GM13976 (cell line): Measurements from ENCODE around the gene CHL1.

Source experiments
- DNase-seq: peaks from one replicate; pipeline ENCODE4 v3.0.0; 2012; ENCODE audit warnings: low spot score
- in situ Hi-C: fragments of 300-500 bp; cut with MboI; formaldehyde crosslinking; loops from one replicate; pipeline ENCODE4 v1.12.0; 2022; ENCODE audit warnings: low sequenced_read_pairs, mixed read lengths, inconsistent platforms; ENCODE audit not compliant: unreplicated experiment
- TF ChIP-seq, protein P1 (sequence below): IDR thresholded peaks from 2 replicates; pipeline ENCODE4 v1.5.1; 2012; ENCODE audit warnings: borderline replicate concordance, mild to moderate bottlenecking; ENCODE audit not compliant: insufficient read depth; ENCODE audit errors: extremely low read depth, missing control alignments, control extremely low read depth

Gene CHL1

DNA sequence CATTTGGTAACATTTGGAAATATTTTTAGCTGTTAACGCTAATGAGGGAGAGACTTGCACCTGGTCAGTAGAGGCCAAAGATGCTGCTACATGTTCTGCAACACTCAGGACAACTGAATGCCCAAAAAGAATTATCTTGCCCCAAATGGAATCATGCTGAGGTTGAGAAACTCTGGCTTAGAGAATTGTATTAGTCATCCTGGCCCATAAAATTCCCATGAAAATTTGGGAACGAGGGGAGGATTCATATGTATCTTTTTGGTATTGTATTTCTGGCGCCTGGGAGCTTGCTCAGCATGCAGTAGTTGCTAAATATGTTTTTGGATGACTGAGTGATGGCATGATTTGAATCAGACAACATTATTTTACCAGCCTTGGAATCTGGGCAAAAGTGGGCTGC is 59.9 kb downstream of the CHL1 start:
- TF ChIP-seq, protein P1, sequence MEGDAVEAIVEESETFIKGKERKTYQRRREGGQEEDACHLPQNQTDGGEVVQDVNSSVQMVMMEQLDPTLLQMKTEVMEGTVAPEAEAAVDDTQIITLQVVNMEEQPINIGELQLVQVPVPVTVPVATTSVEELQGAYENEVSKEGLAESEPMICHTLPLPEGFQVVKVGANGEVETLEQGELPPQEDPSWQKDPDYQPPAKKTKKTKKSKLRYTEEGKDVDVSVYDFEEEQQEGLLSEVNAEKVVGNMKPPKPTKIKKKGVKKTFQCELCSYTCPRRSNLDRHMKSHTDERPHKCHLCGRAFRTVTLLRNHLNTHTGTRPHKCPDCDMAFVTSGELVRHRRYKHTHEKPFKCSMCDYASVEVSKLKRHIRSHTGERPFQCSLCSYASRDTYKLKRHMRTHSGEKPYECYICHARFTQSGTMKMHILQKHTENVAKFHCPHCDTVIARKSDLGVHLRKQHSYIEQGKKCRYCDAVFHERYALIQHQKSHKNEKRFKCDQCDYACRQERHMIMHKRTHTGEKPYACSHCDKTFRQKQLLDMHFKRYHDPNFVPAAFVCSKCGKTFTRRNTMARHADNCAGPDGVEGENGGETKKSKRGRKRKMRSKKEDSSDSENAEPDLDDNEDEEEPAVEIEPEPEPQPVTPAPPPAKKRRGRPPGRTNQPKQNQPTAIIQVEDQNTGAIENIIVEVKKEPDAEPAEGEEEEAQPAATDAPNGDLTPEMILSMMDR: no peak
- no peak for DNase-seq
- in situ Hi-C loops: no loop called here

DNA sequence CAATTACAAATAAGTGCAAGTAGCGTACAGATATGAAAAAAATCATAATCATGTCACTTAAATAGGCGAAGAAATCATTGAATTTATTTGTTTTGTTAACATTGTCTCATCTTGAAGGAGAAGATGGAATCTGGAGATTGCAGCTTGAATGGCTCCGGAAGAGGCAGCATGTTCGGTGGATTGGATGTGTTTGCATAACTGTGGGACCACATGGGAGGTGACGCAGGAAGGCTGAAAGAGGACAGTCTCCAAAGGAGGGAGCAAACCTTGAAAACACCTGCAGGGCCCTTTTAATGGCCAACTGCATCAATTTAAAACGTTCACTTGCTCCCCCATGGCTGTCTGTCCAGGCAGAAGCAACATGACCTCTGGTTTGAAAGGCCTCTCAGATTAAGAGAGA is 61.3 kb downstream of the CHL1 start:
- no peak for DNase-seq
- in situ Hi-C loops: no loop called here
- TF ChIP-seq, protein P1: no peak

DNA sequence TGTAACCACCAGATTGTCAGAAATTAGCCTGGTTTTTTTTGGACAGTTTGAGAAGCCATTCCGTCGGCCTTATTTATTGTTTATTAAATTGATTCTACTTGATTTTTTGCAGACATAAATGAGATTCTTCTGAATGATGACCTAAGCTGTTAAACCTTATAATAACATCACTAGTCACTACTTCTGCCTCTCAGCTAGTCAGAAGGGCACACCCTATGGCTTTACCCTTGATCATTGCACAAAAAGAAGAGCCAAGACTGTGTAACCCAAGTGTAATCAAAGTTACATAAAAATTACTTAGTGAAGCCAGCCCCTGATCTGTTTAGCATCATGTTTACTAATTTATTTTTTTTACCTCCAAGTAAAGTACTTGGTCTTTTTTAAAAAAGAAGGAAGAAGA is 64.3 kb downstream of the CHL1 start:
- in situ Hi-C loops: no loop called here
- TF ChIP-seq, protein P1: no peak
- DNase-seq: no peak

DNA sequence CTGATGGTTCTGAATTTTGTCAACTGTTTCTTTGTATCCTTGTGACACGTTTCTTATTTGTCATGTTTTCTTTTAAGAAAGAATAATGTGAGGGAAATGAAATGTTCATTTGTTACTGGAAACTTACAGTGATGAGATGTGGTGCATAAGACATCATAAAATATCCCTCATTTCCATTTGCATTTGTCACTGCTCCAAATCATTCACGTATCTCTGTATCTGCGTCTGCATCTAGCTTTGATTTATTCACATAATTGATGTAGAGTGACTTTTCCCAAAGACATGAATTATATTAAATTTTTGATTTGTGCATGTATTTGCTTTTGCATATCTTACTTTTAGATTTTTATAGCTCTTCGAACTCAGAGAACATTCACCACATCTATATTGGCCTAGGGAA is 66.8 kb downstream of the CHL1 start:
- in situ Hi-C loops: no loop called here

DNA sequence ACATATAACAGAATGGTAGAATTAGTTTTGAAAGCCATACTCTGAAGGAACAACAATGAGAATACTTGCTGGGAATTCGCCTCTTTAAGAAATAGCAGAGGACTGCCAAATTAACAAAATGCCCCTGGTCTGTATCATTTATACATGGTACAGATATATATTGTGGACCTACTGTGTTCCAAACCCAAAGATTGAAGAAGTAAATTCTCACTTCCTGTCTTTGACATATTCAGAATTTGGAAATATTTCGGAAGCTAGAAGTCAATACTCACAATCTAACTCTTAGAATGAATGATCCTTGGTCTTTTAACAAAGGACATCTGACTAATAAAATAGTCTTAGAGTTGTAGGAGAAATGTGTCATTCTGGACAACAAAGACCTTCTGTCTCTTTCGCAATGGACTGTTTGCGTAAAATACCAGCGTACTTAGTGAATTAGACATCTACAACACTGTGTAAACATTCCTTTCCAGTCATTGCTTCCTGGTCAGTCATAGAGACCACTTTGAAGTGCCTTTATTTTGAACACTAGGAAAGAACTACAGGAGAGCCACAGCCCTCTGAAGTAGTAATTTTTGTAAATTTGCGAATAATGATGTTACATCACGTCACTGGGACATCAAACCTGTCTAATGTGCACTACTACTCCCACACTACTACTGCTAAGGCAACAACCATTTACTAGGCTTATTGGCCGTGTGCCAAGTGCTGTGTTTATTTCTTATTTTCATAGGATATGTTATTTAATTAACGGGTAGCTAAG is 68.0 kb downstream of the CHL1 start:
- in situ Hi-C loops: no loop called here
- TF ChIP-seq, protein P1: no peak
- no peak for DNase-seq

More for the DNA sequence above, 66.8 kb downstream of the CHL1 start:
- DNase-seq: no peak
- TF ChIP-seq, protein P1: no peak

DNA sequence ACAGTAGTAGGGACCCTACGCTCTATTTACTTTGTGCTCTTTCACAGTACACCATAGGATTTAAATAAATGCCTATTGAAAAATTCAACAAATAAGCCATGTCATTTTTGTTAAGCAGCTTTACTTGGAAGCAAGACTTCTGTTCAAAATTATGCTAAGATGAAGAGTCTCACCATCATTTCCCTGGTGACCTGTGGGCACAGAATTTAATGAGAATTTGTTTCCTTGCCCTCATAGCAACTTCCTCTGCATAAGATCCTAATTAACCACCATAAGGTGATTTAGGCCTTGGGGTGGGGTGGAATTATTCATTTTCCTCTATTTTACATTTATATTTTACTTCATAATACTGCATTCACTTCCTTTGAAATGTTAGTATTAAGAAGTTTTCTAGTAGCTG is 70.5 kb downstream of the CHL1 start:
- TF ChIP-seq, protein P1: no peak
- no peak for DNase-seq
- in situ Hi-C loops: no loop called here

DNA sequence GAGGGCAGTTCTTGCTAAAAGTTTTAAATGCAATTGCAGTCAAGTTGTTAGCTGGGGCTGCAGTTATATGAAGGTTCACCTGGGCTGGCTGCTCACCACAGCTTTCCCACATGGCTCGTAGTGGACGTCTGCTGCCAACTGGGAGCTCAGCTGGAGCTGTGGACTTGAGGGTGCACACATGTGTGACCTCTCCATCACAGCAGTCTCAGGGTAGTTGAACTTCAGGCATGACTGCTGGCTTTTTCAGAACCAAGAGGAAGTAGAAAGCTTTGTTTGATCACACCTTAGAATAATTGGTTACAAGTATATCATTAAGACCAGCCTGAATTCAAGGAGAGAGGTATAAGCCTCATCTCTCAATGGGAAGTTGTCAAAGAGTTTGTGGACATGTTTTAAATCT is 74.1 kb downstream of the CHL1 start:
- TF ChIP-seq, protein P1: no peak
- in situ Hi-C loops: loop anchor here (10.0 kb wide), 1 partner anchor 94 kb away; no protein-coding TSS in a partner anchor
- no peak for DNase-seq
